ENCODE measurements around the gene JUNB.
A peak's percentile ranks its signal among the peaks of the same experiment; 100 is the strongest.

JUNB gene

GRCh38 chr19:12757544-12758274 lies 33.6 kb upstream of the JUNB start (continued):
- TF ChIP-seq ZNF629 (tag by site-specific recombination; IDR thresholded peaks at IDR 0.05) (0 out of 2 replicates have a peak, but pooled peaks have one; percentile 36), ZNF24 (tag by site-specific recombination; IDR thresholded peaks at IDR 0.05) (no peak), GLI2 (tag by site-specific recombination; IDR thresholded peaks at IDR 0.05; ENCODE audit: borderline replicate concordance, low read depth) (no peak), ZNF335 (tag by site-specific recombination; conservative IDR thresholded peaks at IDR 0.05) (0 out of 2 replicates have a peak, but pooled peaks have one; percentile 14), SP3 (tag by site-specific recombination; IDR thresholded peaks at IDR 0.05) (peak; percentile 38; the same call in 1 of the 2 replicates), ZNF658 (tag by site-specific recombination; IDR thresholded peaks at IDR 0.05) (no peak), PRDM6 (tag by site-specific recombination; IDR thresholded peaks at IDR 0.05) (no peak), IKZF3 (tag by site-specific recombination; IDR thresholded peaks at IDR 0.05) (peak; percentile 83), ZNF692 (tag by site-specific recombination; IDR thresholded peaks at IDR 0.05) (peak; percentile 23; the same call in 1 of the 2 replicates), ZNF341 (tag by site-specific recombination; IDR thresholded peaks at IDR 0.05; ENCODE audit: low read depth) (peak; percentile 48), CTCF (tag by site-specific recombination; IDR thresholded peaks at IDR 0.05) (peak; percentile 89), ZNF274 (IDR thresholded peaks at IDR 0.05; ENCODE audit: low read length) (no peak), ZNF274 (tag by site-specific recombination; IDR thresholded peaks at IDR 0.05; ENCODE audit: borderline replicate concordance) (no peak), ZBTB48 (tag by site-specific recombination; IDR thresholded peaks at IDR 0.05) (0 out of 2 replicates have a peak, but pooled peaks have one; percentile 36), SP7 (tag by site-specific recombination; IDR thresholded peaks at IDR 0.05) (0 out of 2 replicates have a peak, but pooled peaks have one; percentile 16), ZNF561 (tag by site-specific recombination; IDR thresholded peaks at IDR 0.05; ENCODE audit: borderline replicate concordance) (peak; percentile 86), ZNF214 (tag by site-specific recombination; IDR thresholded peaks at IDR 0.05; ENCODE audit: borderline replicate concordance) (no peak), SP2 (tag by site-specific recombination; IDR thresholded peaks at IDR 0.05) (peak; percentile 23; the same call in 1 of the 2 replicates), ZNF776 (tag by site-specific recombination; IDR thresholded peaks at IDR 0.05; ENCODE audit: borderline replicate concordance) (no peak), BCL6B (tag by site-specific recombination; IDR thresholded peaks at IDR 0.05) (no peak), ZNF366 (tag by site-specific recombination; conservative IDR thresholded peaks at IDR 0.05) (peak; percentile 63), ZNF514 (tag by site-specific recombination; IDR thresholded peaks at IDR 0.05) (no peak), ZNF2 (tag by site-specific recombination; IDR thresholded peaks at IDR 0.05) (peak; percentile 90), ZBTB8A (tag by site-specific recombination; IDR thresholded peaks at IDR 0.05) (peak; percentile 74), ZNF155 (tag by site-specific recombination; IDR thresholded peaks at IDR 0.05) (no peak), ZNF16 (tag by site-specific recombination; IDR thresholded peaks at IDR 0.05; ENCODE audit: low read depth) (no peak), ZBTB20 (tag by site-specific recombination; IDR thresholded peaks at IDR 0.05) (peak; percentile 87), ZNF140 (tag by site-specific recombination; IDR thresholded peaks at IDR 0.05) (no peak)

Measured in HEK293 (cell line).